ENCODE results near the gene SLC44A5. TPM values are rescaled to one million over a fixed set of nuclear protein-coding genes. Genes with fewer than 3 reads are reported as not detected.
"Not testable (repeated sequence)": the region's sequence is repeated elsewhere in the genome, so short reads cannot be mapped to it uniquely, and the experiment has no call there.

Gene SLC44A5
- total RNA-seq, 1 experiment from 2014 or later = 0.80 TPM

GRCh38 chr1:75415187-75415586, 195.7 kb downstream of the SLC44A5 start:
- intact Hi-C loops (cut with micrococcal nuclease; ENCODE audit: unreplicated experiment) = no loop called here
- Histone ChIP-seq H3K4me1 (ENCODE audit: insufficient read depth, low read length, poor library complexity, severe bottlenecking) (no peaks in the 10 kb centered on the region), H3K36me3 (ENCODE audit: insufficient read depth, low read length, poor library complexity, severe bottlenecking) (no peaks in the 10 kb centered on the region), H3K4me3 (ENCODE audit: low read depth, low read length, poor library complexity, severe bottlenecking) (no peak overlapping the region), H3K9me3 (ENCODE audit: low read depth, low read length, poor library complexity, severe bottlenecking) (no peaks in the 10 kb centered on the region), H3K27me3 (replicated peaks; ENCODE audit: insufficient read depth, low read depth, low read length, poor library complexity) (no peaks in the 10 kb centered on the region), H3K27ac (ENCODE audit: low read depth, low read length, poor library complexity, severe bottlenecking) (no peak overlapping the region)
- no peak for TF ChIP-seq CTCF (conservative IDR thresholded peaks at IDR 0.05; ENCODE audit: low read depth, low read length)
- no TSS peak for BruUV-seq (replicated peaks)
- ChIA-PET CTCF (no interaction called here), POLR2A (ENCODE audit: low non-redundant PET) (no interaction called here)
- no peak for DNase-seq (ENCODE audit: low spot score)

GRCh38 chr1:75412616-75413015, 198.3 kb downstream of the SLC44A5 start:
- no peak overlapping the region for H3K27ac ChIP-seq (ENCODE audit: low read depth, low read length, poor library complexity, severe bottlenecking)
- TF ChIP-seq CTCF (conservative IDR thresholded peaks at IDR 0.05; ENCODE audit: low read depth, low read length) (no peak), EZH2 (IDR thresholded peaks at IDR 0.05; ENCODE audit: borderline replicate concordance, low read depth, low read length, poor library complexity, severe bottlenecking) (no peak)
- ChIA-PET POLR2A (ENCODE audit: low non-redundant PET) (no interaction called here), CTCF (no interaction called here)
- no peaks in the 10 kb centered on the region for H3K4me1 ChIP-seq (ENCODE audit: insufficient read depth, low read length, poor library complexity, severe bottlenecking)
- BruUV-seq (replicated peaks) = no TSS peak
- no peaks in the 10 kb centered on the region for H3K9me3 ChIP-seq (ENCODE audit: low read depth, low read length, poor library complexity, severe bottlenecking)
- H3K27me3 ChIP-seq (replicated peaks; ENCODE audit: insufficient read depth, low read depth, low read length, poor library complexity) = no peaks in the 10 kb centered on the region
- no peak overlapping the region for H3K4me3 ChIP-seq (ENCODE audit: low read depth, low read length, poor library complexity, severe bottlenecking)
- H3K36me3 ChIP-seq (ENCODE audit: insufficient read depth, low read length, poor library complexity, severe bottlenecking) = no peaks in the 10 kb centered on the region
- intact Hi-C loops (cut with micrococcal nuclease; ENCODE audit: unreplicated experiment) = no loop called here
- DNase-seq (ENCODE audit: low spot score) = no peak

- BruUV-seq (replicated peaks); DNase-seq (ENCODE audit: low spot score); intact Hi-C loops (cut with micrococcal nuclease; ENCODE audit: unreplicated experiment); H3K4me3 ChIP-seq (ENCODE audit: low read depth, low read length, poor library complexity, severe bottlenecking); H3K36me3 ChIP-seq (ENCODE audit: insufficient read depth, low read length, poor library complexity, severe bottlenecking); POLR2A ChIA-PET (ENCODE audit: low non-redundant PET); H3K9me3 ChIP-seq (ENCODE audit: low read depth, low read length, poor library complexity, severe bottlenecking); CTCF ChIA-PET; H3K27ac ChIP-seq (ENCODE audit: low read depth, low read length, poor library complexity, severe bottlenecking); H3K4me1 ChIP-seq (ENCODE audit: insufficient read depth, low read length, poor library complexity, severe bottlenecking); H3K27me3 ChIP-seq (replicated peaks; ENCODE audit: insufficient read depth, low read depth, low read length, poor library complexity): not testable (repeated sequence)
Measured at GRCh38 chr1:75404681-75405080, 206.2 kb downstream of the SLC44A5 start.

GRCh38 chr1:75403147-75403646, 207.7 kb downstream of the SLC44A5 start:
- H3K36me3 ChIP-seq (ENCODE audit: insufficient read depth, low read length, poor library complexity, severe bottlenecking); BruUV-seq (replicated peaks); DNase-seq (ENCODE audit: low spot score); CTCF ChIA-PET; H3K9me3 ChIP-seq (ENCODE audit: low read depth, low read length, poor library complexity, severe bottlenecking); H3K4me3 ChIP-seq (ENCODE audit: low read depth, low read length, poor library complexity, severe bottlenecking); intact Hi-C loops (cut with micrococcal nuclease; ENCODE audit: unreplicated experiment); H3K27ac ChIP-seq (ENCODE audit: low read depth, low read length, poor library complexity, severe bottlenecking); POLR2A ChIA-PET (ENCODE audit: low non-redundant PET); H3K4me1 ChIP-seq (ENCODE audit: insufficient read depth, low read length, poor library complexity, severe bottlenecking); H3K27me3 ChIP-seq (replicated peaks; ENCODE audit: insufficient read depth, low read depth, low read length, poor library complexity): not testable (repeated sequence)
